Epidermal melanocyte (primary cell): ENCODE measurements around the gene RIPOR2.

ENCODE experiments used
- DNase-seq: peaks from one replicate; pipeline ENCODE4 v3.0.0; 2011; ENCODE audit warnings: low spot score; ENCODE audit not compliant: insufficient read length

Gene RIPOR2

DNA sequence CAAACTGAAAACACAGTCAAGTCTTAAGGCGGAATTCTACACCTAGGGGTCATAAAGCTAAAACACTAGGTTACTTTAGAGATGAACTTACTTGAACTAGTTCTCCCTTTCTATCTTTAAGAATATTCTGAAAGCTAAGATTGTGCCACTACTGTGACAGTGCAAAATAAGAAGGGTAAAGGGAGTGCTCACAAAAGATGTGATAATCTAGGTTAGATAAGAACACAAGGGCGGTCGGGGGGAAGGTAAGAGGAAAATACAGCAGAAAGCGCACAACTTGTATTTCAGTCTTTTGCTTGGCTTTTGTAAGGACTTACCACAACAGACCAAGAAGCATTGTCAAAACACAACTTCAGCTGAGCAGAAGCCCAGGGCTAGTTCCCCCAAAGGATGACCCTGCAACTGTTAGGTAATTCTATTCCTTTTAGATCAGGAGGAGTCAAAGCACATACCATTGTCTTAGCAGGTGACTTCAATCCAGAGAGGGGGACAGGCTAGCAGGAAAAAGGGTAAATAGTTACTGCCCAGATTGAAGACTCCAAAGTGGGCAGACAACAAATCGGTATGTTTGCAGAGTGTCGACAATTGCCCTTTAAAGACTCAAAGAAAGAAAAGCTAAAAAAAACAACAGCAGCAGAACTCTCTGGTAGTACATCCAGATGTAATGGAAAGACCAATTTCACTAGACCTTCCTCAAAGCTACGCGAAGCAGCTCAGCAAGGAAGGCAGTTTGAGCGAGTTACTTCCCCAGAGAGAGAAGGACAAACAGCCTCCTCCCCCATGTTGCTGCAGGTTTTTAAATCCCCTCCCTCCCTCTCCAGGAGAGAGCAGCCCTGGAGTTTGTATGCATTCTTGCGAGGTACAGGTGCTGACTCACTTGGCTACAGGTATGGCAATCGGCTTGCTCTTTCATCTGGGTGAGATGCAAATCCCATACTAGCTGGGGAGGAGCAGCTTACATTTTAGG, 59.0 kb downstream of the RIPOR2 start:
- DNase-seq: no peak

- DNase-seq: no peak
These were observed 60.2 kb downstream of the RIPOR2 start for GRCh38 chr6:24875534-24875901.

- no peak for DNase-seq
These were observed 60.8 kb downstream of the RIPOR2 start for GRCh38 chr6:24874776-24875533.

DNA sequence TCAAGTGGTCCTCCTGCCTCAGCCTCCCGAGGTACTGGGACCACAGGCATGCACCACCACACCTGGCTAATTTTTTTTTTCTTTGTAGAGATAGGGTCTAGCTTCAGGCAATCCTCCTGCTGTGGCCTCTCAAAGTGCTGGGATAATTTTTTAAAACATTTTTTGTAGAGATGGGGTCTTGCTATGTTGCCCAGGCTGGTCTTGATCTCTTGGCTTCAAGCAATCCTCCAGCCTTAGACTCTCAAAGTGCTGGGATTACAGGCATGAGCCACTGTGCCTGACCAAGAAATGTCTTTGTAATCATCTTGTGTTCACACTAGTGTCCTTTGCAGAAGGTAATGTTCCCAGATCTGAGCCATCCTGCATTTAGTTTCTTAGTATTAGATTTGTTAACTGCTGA, 61.6 kb downstream of the RIPOR2 start:
- DNase-seq: no peak

DNA sequence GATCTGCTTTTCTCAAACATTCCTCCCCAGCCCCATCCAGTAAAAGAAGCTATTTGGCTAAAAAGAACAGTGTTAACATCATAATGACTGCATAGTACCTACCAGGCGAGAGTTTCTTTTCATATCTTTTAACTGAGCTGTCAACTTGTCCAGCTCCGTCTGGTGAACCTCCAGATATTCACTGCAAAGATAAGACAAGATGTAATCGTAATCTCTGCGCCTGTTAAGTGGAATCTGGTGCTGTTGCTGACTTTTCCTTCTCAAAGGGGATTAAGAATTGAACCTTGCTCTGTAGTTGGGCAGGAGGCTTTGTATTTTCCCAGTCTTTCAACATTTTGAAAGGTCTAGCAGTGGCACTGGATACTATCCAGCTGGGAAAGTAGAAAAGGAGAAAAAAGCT, 63.0 kb downstream of the RIPOR2 start:
- DNase-seq: no peak

GRCh38 chr6:24868765-24869164, 67.0 kb downstream of the RIPOR2 start:
- DNase-seq: no peak

DNA sequence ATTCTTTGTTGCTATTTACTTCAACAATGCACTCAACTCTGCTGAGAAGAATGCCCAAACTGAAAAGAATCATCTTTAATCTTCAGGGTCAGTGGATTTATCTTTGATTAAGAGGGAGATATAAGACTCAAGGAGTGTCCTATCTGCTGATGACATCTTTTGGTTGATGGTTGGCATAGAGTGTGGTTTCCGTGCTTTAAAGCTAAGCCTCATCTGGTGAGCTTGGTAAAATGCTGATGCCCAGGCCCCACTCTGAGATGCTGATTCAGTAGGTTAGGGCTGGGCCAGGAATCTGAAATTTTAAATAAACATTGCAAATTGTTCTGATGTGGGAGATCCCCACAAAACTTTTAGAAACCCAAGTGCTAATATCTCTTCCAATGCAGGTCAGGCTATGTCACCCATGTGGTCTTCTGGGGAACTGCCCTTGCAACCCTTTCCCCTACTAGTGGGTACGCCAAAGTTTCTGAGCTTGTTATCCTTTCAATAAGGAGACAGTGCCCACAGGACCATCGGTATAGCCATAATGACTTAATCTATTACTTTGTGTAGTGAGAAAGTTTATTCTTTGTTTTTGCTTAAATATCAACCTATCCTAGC, 68.6 kb downstream of the RIPOR2 start:
- no peak for DNase-seq

DNA sequence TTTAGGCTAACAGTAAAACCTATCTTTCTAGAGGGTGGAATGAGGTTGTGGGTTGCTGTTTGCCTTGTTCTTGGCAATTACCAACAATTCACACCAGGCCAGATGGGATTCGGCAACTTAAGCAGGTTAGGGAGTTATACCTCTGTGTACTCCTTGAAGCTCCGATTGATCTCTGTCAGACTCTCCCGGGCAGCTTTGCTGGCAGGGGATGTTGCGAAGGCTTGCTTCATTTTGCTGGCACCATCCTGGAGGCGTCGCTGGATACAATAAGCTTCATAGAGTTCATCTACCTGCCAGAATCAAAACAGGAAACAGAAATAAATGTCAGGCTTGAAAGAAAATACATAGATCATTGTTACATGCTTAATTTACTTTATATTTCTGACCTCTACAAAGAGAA, 70.6 kb downstream of the RIPOR2 start:
- DNase-seq: no peak

DNA sequence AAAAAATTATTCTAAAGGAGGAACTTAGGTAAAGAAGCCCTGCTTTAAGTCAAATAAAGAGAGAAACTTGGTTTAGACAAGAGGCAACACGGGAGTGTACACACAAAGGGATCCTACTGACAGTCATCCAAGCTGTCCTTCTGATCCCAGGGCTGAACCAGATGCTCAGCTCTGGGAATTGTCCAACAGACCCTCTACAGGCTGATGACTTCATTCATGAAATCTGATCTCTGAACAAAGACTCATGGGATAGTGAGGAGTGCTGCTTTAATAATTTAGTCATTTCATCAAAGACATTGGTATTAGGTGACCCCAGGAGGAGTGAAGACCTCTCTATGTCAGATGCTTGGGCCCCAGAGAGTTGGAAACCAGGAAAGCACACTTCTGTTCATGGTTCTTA, 71.4 kb downstream of the RIPOR2 start:
- DNase-seq: no peak

- DNase-seq: no peak
These were observed 73.8 kb downstream of the RIPOR2 start for GRCh38 chr6:24861934-24862333.

DNA sequence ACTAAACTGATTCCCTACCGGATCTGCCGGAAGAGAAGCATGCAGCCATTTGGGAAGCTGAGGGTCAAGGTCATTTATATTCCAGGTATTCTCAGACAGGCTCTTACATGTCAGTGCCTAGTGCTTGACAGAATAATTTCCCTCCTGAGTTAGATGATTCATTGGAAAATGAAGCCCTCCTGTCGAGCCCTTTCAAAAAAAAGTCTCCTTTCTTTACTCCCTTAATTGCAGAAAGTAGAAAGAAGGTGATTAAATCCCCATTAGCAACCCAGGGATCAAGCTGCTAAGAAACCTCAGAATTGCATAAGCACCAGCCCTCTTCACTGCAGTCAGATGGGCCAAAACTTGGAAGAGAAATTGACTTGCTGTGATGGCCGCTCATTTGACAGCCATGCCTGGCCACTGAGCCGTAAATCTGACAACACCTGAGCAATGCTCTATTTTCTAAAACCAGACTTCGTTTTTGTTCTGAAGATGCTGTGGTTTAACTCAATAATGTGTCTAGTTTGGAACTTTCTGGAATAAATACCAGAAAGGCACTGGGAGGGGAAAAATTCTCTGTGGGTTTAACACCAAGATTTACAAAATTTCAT, 76.1 kb downstream of the RIPOR2 start:
- DNase-seq: no peak

- DNase-seq: no peak
These were observed 76.6 kb downstream of the RIPOR2 start for GRCh38 chr6:24859132-24859531.

- DNase-seq: no peak
These were observed 77.5 kb downstream of the RIPOR2 start for GRCh38 chr6:24858177-24858653.

DNA sequence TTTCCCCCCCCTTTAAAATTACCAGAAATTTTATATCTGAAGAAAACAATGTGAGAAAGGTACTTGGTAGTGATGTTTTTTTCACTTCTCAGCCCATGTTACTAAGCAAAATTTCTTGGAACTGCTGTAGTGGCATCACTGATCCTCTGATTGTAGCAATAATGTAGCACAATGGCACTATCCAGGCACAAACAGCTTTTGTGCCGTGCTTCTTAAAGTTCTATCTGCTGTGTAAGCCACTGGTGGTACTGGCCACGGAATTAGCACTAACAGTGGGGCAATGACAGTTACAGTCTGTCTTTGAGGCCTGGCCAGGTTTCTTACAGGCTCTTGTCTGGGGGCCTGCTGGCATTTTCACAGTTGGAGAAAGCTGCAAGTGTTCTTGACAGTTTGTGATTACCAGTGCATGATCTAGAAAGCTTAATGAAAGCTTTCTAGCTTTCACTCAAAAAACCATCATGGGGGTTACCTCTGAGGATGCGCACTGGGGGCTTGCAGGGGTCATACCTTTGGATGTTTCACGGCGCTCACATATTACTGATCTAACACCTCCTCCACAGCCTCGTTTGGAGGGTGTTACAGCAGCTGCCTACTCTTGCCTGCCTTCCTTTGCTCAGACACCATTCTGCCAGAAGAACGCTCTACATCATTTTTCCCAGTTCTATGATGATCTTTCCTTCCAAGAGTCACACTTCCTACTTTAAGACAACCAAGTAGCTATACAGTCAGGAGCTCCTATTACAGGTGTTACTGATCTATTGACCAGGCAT, 78.7 kb downstream of the RIPOR2 start:
- no peak for DNase-seq

- no peak for DNase-seq
These were observed 79.5 kb downstream of the RIPOR2 start for GRCh38 chr6:24856246-24856599.

DNA sequence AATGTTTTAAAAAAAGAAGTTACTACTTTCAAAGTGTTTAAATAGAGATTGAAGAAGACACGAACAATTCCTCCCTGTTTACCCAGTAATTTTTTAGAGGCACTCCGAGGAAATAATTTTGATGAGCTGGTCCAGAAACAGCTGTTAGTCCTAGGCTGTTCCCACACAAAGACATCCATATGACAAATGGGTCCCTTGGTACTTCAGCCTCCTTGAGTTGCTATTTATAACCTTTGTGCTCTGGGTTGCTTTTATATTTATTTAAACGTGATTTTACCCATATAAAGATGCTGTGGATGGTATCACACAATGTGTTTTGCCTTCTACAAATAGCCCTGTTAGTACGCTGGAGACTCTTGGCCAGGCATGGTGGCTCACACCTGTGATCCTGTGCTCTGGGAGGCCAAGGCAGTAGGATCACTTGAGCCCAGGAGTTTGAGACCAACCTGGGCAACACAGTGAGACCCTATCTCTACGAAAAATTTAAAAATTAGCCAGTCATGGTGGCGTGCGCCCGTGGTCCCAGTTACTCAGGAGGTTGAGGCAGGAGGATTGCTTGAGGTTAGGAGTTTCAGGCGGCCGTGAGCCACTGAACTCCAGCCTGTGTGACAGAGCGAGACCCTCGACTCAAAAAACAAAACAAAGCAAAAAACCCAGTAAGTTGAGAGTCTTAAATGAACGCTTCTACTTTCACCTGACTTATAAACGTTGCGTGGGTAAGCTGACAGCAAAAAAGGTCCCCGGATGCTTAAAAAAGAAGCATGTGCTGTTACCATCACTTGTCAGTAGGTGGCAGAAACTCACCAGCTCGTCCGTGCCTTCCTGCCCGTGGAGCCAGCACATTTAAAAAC, 80.1 kb downstream of the RIPOR2 start:
- peak; percentile 67 for DNase-seq

GRCh38 chr6:24854077-24854666, 81.6 kb downstream of the RIPOR2 start:
- DNase-seq: no peak

GRCh38 chr6:24851086-24851485, 84.7 kb downstream of the RIPOR2 start:
- no peak for DNase-seq

- DNase-seq: no peak
These were observed 86.0 kb downstream of the RIPOR2 start for GRCh38 chr6:24849713-24850112.

DNA sequence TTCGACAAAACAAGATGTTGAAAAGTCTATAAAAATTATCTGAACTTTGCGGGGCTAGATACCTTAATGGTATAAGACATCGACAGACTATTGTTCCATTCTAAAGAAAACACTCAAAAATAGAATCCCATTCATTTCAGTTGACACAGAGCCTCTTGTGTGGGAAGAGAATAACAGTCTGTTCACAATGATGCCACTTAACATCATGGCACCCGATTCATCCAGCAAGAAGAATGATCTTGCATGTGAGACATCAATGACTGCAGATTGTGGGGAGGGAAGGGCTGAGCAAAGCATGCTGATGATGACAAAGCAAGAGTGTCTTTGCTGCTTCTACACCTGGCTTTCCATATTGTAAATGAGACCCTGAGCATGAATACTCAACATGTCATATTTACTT, 87.3 kb downstream of the RIPOR2 start:
- DNase-seq: no peak
